T-cell (primary cell): ENCODE data around the gene OAF. TPM values are rescaled to one million over a fixed set of nuclear protein-coding genes. Genes with fewer than 3 reads are reported as not detected.

Experiments
- ATAC-seq, 4 experiments: fragments of 200-7000 bp in 3 of 4; fragments of 150-1000 bp in 1 of 4; cut with Tn5 transposase; replicated peaks in 1 of 4; 1 replicate in 3 of 4; 2 replicates in 1 of 4; pipeline ENCODE4 v1.10.0; 2021; ENCODE audit warnings: moderate library complexity in 3 of 4, mild to moderate bottlenecking in 2 of 4, moderate number of reproducible peaks in 1 of 4
- CTCF ChIA-PET, 2 donors: fragments of 300-600 bp; sonication (Branson Sonifier 250); formaldehyde crosslinking; loops; one replicate each; lab custom pipeline; 2022; ENCODE audit warnings: antibody characterized with exemption in 2 of 2; lab: Charles Lee
- POLR2A ChIA-PET, 2 donors: fragments of 300-600 bp; sonication (Branson Sonifier 250); formaldehyde crosslinking; loops; one replicate each; lab custom pipeline; 2022; ENCODE audit warnings: antibody characterized with exemption in 2 of 2; lab: Charles Lee
- DNase-seq, 35 experiments: peaks; one replicate each; pipeline versions ENCODE4 v3.0.0 to v3.0.0-alpha.2; 2013 to 2023
- H3K27ac ChIP-seq: one replicate; pipeline ENCODE4 v1.5.1; 2013; ENCODE audit warnings: low read length
- H3K27me3 ChIP-seq, 2 experiments: replicated peaks in 1 of 2; 1 replicate in 1 of 2; 2 replicates in 1 of 2; pipeline versions ENCODE4 v1.6.1 to v1.7.0; 2013; ENCODE audit warnings: low read length in 1 of 2, mixed read lengths in 1 of 2; ENCODE audit not compliant: control insufficient read depth in 2 of 2, insufficient read depth in 2 of 2; ENCODE audit errors: extremely low read depth in 1 of 2
- H3K36me3 ChIP-seq, 2 donors: 1 replicate in 1 of 2; 2 replicates in 1 of 2; pipeline versions ENCODE4 v1.6.1 to v1.7.0; 2013; ENCODE audit warnings: low read length in 1 of 2; ENCODE audit not compliant: control insufficient read depth in 2 of 2, insufficient read depth in 1 of 2; ENCODE audit errors: extremely low read depth in 1 of 2
- H3K4me1 ChIP-seq, 2 experiments: 1 replicate in 1 of 2; 2 replicates in 1 of 2; pipeline versions ENCODE4 v1.6.1 to v1.7.0; 2013; ENCODE audit warnings: low read length in 2 of 2, mixed read lengths in 1 of 2; ENCODE audit not compliant: insufficient read depth in 2 of 2, control insufficient read depth in 1 of 2; ENCODE audit errors: extremely low read depth in 1 of 2
- H3K4me3 ChIP-seq, 2 donors: 1 replicate in 1 of 2; 2 replicates in 1 of 2; pipeline versions ENCODE4 v1.5.1 to v1.7.0; 2013; ENCODE audit warnings: mild to moderate bottlenecking in 2 of 2, low read length in 1 of 2, moderate library complexity in 1 of 2; ENCODE audit not compliant: control insufficient read depth in 1 of 2; ENCODE audit errors: extremely low read depth in 1 of 2
- H3K9me3 ChIP-seq: 2 replicates; pipeline ENCODE4 v1.7.0; 2013
- H3K27ac Mint-ChIP-seq, 2 donors: one replicate each; pipeline ENCODE4 v1.8.0; 2020 to 2021; ENCODE audit warnings: mild to moderate bottlenecking in 2 of 2, mixed read lengths in 2 of 2
- H3K27me3 Mint-ChIP-seq, 2 donors: one replicate each; pipeline ENCODE4 v1.8.0; 2021 to 2022; ENCODE audit warnings: mixed read lengths in 2 of 2
- H3K36me3 Mint-ChIP-seq: one replicate; pipeline ENCODE4 v1.8.0; 2021; ENCODE audit warnings: mixed read lengths
- H3K4me1 Mint-ChIP-seq, 3 donors: one replicate each; pipeline ENCODE4 v1.8.0; 2020 to 2022; ENCODE audit warnings: mixed read lengths in 3 of 3, mild to moderate bottlenecking in 1 of 3
- H3K4me3 Mint-ChIP-seq, 3 donors: one replicate each; pipeline ENCODE4 v1.8.0; 2020 to 2022; ENCODE audit warnings: mild to moderate bottlenecking in 3 of 3, mixed read lengths in 3 of 3, moderate library complexity in 3 of 3
- H3K9me3 Mint-ChIP-seq, 3 donors: one replicate each; pipeline ENCODE4 v1.8.0; 2020 to 2022; ENCODE audit warnings: mixed read lengths in 3 of 3
- WGBS: methylation state at CpG from one replicate; pipeline ENCODE4 v1.1.5; 2013; ENCODE audit warnings: missing lambda C conversion rate; ENCODE audit not compliant: insufficient coverage; 5-methylcytosine and 5-hydroxymethylcytosine counted together
- total RNA-seq, 35 experiments: library from RNA in 6 of 35; stranded (reverse) in 6 of 35; fragments of 120-200 nt in 1 of 35; gene quantifications; one replicate each; pipeline versions ENCODE4 v1.2.1 to v1.2.4 and lab custom pipeline; 2013 to 2026

The OAF gene
- total RNA-seq = 1 to 10 TPM; 3.2 to 6.0 (median 4.0) TPM
- 1.3 TPM for total RNA-seq (2013)
- total RNA-seq (lab: John Stamatoyannopoulos, UW) = 0.95 to 3.5 (median 2.0) reads per million in 29 experiments

DNA sequence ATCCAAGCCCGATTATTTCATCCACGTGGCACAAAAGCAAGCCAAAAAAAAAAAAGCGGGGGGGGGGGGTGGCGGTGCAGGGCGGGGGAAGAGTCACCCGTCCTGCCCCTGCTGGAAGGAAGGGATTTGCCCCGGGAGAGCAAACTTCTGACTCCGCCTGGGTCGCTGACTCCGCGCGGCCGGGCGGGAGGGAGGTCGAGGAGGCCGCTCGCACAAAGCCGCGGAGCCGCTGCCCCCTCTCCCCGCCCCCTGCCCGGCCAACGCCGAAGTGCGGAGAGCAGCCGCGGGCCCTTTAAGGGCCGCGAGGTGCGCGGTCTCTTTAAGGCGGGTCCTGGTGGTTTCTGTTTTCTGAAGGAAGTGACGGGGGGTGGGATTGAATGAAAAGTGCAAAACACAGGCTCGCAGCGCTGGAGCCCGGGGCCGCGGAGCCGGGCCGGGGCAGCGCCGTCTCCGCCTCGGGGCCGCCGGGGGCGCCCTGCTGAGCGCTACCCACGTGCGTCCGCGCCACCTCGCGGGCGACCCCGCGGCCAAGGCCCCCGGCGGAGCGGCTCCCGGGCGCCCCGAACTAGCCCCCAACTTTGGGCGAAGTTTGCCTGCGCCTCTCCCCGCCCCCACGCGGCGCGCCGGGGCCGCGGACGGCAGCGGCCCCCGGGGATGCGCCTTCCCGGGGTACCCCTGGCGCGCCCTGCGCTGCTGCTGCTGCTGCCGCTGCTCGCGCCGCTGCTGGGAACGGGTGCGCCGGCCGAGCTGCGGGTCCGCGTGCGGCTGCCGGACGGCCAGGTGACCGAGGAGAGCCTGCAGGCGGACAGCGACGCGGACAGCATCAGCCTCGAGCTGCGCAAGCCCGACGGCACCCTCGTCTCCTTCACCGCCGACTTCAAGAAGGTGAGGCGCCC, at the start of gene OAF:
Gene OAF (plus strand): TSS at position 407 of the 896 bp plus-strand sequence. CDS start 248 bp downstream, at position 655.
- ATAC-seq (peak; percentile 87 to 95 (median 91)), DNase-seq (peak; percentile 4 to 75 (median 47))
- H3K4me3 ChIP-seq = peak within 1 kb of the TSS; percentile 56 to 88
- H3K9me3 ChIP-seq = no peaks in the 10 kb centered on the region
- H3K27ac ChIP-seq = no peak within 1 kb of the TSS
- peaks cover 0 to 24% of the 10 kb centered on the region in 2 experiments for H3K27me3 ChIP-seq
- ChIA-PET POLR2A (no interaction called here), CTCF (no interaction called here)
- H3K4me1 ChIP-seq = peaks cover 0 to 20% of the 10 kb centered on the region in 2 experiments
- WGBS = under 1% methylated on average over 101 of the region's 108 CpGs
- H3K4me1 Mint-ChIP-seq = peaks cover 16 to 25% (median 16%) of the 10 kb centered on the region in 3 donors
- peaks cover 23 to 38% of the 10 kb centered on the region in 2 donors for H3K27me3 Mint-ChIP-seq
- H3K9me3 Mint-ChIP-seq = no peaks in the 10 kb centered on the region
- peak within 1 kb of the TSS; percentile 88 to 96 (median 91) for H3K4me3 Mint-ChIP-seq
- peak within 1 kb of the TSS; percentile 47 to 78 for H3K27ac Mint-ChIP-seq
- no peaks in the 10 kb centered on the region for H3K36me3 ChIP-seq
- no peaks in the 10 kb centered on the region for H3K36me3 Mint-ChIP-seq

GRCh38 chr11:120167659-120168058, 43.2 kb upstream of the OAF start:
- Histone ChIP-seq H3K4me1 (peaks cover 0 to 20% of the 10 kb centered on the region in 2 experiments), H3K27me3 (peaks cover 12 to 57% of the 10 kb centered on the region in 2 experiments), H3K4me3 (no peak overlapping the region), H3K9me3 (no peaks in the 10 kb centered on the region), H3K27ac (no peak overlapping the region), H3K36me3 (no peaks in the 10 kb centered on the region)
- whole genome bisulfite sequencing = 88% methylated on average over 10 of the region's 11 CpGs
- Mint-ChIP-seq H3K9me3 (peaks cover 0 to 18% (median 13%) of the 10 kb centered on the region in 3 donors), H3K27ac (no peak overlapping the region), H3K36me3 (no peaks in the 10 kb centered on the region), H3K4me1 (peaks cover 4 to 9% (median 5%) of the 10 kb centered on the region in 3 donors), H3K4me3 (peak overlapping the region in 2 of 3 donors; percentile 7 to 75), H3K27me3 (peaks cover 61 to 76% of the 10 kb centered on the region in 2 donors)
- ATAC-seq (no peak), DNase-seq (peak in 1 of 35 experiments; percentile 9)
- CTCF ChIA-PET = no interaction called here
- POLR2A ChIA-PET = no interaction called here

GRCh38 chr11:120168108-120168959, 42.5 kb upstream of the OAF start:
- Mint-ChIP-seq H3K27ac (no peak overlapping the region), H3K36me3 (no peaks in the 10 kb centered on the region), H3K27me3 (peaks cover 65 to 80% of the 10 kb centered on the region in 2 donors), H3K4me1 (peaks cover 4 to 9% (median 5%) of the 10 kb centered on the region in 3 donors), H3K9me3 (peaks cover 0 to 18% (median 13%) of the 10 kb centered on the region in 3 donors), H3K4me3 (peak overlapping the region; percentile 55 to 75 (median 75))
- DNase-seq (peak in 1 of 35 experiments; percentile 17), ATAC-seq (no peak)
- no peaks in the 10 kb centered on the region for H3K9me3 ChIP-seq
- 35% methylated on average over 31 of the region's 35 CpGs for WGBS
- no peaks in the 10 kb centered on the region for H3K36me3 ChIP-seq
- POLR2A ChIA-PET = no interaction called here
- peaks cover 12 to 60% of the 10 kb centered on the region in 2 experiments for H3K27me3 ChIP-seq
- CTCF ChIA-PET = interaction anchor here (0.6 to 1.4 kb wide), 5 partner anchors 8 to 135 kb away, joined by 3 to 5 read pairs (median 3); no protein-coding TSS in a partner anchor
- H3K27ac ChIP-seq = no peak overlapping the region
- H3K4me3 ChIP-seq = peak overlapping the region; percentile 10 to 34
- peaks cover 0 to 20% of the 10 kb centered on the region in 2 experiments for H3K4me1 ChIP-seq

DNA sequence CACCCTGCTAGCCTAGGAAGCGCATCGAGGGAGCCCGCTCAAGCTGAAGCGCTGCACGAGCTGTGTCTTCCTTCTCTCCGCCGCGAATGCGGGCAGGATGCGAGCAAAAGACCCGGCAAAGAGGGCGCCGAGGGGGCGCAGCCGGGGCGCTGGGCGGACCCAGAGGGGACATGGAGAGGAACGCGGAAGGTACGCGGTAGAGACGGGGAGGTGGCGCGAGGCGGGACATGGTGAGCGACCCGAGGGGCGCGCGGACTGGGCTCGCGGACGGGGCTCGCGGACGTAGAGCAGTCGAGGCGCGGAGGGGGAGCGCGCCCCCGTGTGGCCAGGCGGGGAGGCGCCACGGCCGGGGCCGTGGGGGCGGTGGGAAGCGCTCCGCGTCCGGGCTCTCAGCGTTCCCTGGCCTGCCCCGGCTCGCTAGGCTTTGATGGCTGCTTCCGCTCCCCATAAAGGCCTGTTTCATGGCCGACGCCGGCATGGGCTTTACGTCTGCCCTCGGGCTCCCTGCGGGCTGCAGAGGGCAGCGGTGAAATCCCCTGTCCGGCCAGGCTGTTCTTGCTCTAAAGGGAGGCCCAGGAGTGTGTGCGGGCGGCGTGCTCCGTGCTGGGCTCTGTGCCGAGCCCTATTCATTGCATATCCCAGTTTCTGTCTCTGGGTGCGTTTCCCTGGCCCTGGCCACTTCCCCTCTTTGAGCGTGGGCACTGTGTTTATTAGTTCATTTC, 41.7 kb upstream of the OAF start:
- Histone ChIP-seq H3K4me1 (peaks cover 0 to 20% of the 10 kb centered on the region in 2 experiments), H3K9me3 (no peaks in the 10 kb centered on the region), H3K27ac (no peak overlapping the region), H3K36me3 (no peaks in the 10 kb centered on the region), H3K4me3 (peak overlapping the region; percentile 10 to 34), H3K27me3 (peaks cover 12 to 65% of the 10 kb centered on the region in 2 experiments)
- ATAC-seq (peak; percentile 77 to 85 (median 82)), DNase-seq (peak in 33 of 35 experiments; percentile 7 to 65 (median 35))
- Mint-ChIP-seq H3K4me1 (peaks cover 4 to 9% (median 5%) of the 10 kb centered on the region in 3 donors), H3K27me3 (peaks cover 62 to 83% of the 10 kb centered on the region in 2 donors), H3K27ac (no peak overlapping the region), H3K36me3 (no peaks in the 10 kb centered on the region), H3K9me3 (peaks cover 0 to 18% (median 13%) of the 10 kb centered on the region in 3 donors), H3K4me3 (peak overlapping the region; percentile 55 to 75 (median 75))
- WGBS = 2% methylated on average over 69 of the region's 71 CpGs
- POLR2A ChIA-PET = no interaction called here
- CTCF ChIA-PET = interaction anchor here (0.6 to 1.4 kb wide), 5 partner anchors 9 to 134 kb away, joined by 3 to 5 read pairs (median 3); no protein-coding TSS in a partner anchor

DNA sequence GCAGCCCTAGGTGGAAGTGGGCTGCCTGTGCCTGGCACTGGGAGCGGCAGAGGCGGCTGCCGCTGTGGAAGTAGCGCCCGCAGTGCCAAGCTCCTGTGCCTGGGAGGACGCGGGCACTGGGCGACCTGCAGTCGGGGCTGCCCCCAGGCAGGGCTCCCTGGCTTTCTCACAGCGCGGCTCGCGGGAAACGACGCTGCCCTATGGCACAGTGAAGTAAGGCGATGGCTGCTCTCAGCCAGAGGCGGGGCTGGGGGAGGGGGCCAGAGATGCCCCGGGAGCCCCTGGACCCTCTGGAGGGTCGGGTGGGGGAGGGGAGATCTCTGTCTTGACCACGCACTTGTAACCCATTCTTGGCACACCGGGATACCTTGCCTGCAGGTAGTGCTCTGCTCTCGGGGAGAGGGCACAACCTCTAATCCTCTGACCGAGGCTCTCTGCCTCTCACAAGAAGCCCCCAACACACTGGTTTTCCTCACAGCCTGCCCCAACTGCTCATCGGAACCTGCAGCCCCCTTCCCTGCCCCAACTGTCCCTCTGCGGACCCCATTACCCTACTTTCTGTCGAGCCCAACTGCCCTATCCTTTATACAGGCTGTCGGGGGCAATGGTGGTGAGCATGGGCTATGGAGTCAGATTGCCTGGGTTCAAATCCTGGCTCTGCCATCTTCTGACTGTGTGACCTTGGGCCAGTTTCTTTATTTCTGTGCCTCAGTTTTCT, 40.7 kb upstream of the OAF start:
- Histone ChIP-seq H3K4me3 (no peak overlapping the region), H3K36me3 (no peaks in the 10 kb centered on the region), H3K4me1 (peaks cover 0 to 20% of the 10 kb centered on the region in 2 experiments), H3K27me3 (peaks cover 12 to 65% of the 10 kb centered on the region in 2 experiments), H3K27ac (no peak overlapping the region), H3K9me3 (no peaks in the 10 kb centered on the region)
- H3K9me3 Mint-ChIP-seq = peaks cover 0 to 12% (median 8%) of the 10 kb centered on the region in 3 donors
- ChIA-PET POLR2A (no interaction called here), CTCF (interaction anchor here (0.6 to 1.9 kb wide), 3 partner anchors 61 to 654 kb away, joined by 3 to 10 read pairs (median 7); no protein-coding TSS in a partner anchor)
- peak overlapping the region in 2 of 3 donors; percentile 9 to 75 for H3K4me3 Mint-ChIP-seq
- H3K27me3 Mint-ChIP-seq = peaks cover 65 to 84% of the 10 kb centered on the region in 2 donors
- 38% methylated on average over 19 of the region's 27 CpGs for WGBS
- H3K27ac Mint-ChIP-seq = no peak overlapping the region
- ATAC-seq (no peak), DNase-seq (peak in 1 of 35 experiments; percentile 13)
- no peaks in the 10 kb centered on the region for H3K36me3 Mint-ChIP-seq
- H3K4me1 Mint-ChIP-seq = peaks cover 4 to 9% (median 5%) of the 10 kb centered on the region in 3 donors
